GM21723 (cell line): ENCODE results near the gene FMO4.
A peak's percentile ranks its signal among the peaks of the same experiment; 100 is the strongest.
"Not testable (repeated sequence)": the region's sequence is repeated elsewhere in the genome, so short reads cannot be mapped to it uniquely, and the experiment has no call there.

ENCODE experiments used
- ATAC-seq: cut with Tn5 transposase; IDR thresholded peaks from one replicate; pipeline ENCODE4 v1.9.1; 2021; ENCODE audit warnings: mild to moderate bottlenecking, moderate library complexity; ENCODE audit not compliant: unreplicated experiment

The FMO4 gene, protein sequence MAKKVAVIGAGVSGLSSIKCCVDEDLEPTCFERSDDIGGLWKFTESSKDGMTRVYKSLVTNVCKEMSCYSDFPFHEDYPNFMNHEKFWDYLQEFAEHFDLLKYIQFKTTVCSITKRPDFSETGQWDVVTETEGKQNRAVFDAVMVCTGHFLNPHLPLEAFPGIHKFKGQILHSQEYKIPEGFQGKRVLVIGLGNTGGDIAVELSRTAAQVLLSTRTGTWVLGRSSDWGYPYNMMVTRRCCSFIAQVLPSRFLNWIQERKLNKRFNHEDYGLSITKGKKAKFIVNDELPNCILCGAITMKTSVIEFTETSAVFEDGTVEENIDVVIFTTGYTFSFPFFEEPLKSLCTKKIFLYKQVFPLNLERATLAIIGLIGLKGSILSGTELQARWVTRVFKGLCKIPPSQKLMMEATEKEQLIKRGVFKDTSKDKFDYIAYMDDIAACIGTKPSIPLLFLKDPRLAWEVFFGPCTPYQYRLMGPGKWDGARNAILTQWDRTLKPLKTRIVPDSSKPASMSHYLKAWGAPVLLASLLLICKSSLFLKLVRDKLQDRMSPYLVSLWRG

DNA sequence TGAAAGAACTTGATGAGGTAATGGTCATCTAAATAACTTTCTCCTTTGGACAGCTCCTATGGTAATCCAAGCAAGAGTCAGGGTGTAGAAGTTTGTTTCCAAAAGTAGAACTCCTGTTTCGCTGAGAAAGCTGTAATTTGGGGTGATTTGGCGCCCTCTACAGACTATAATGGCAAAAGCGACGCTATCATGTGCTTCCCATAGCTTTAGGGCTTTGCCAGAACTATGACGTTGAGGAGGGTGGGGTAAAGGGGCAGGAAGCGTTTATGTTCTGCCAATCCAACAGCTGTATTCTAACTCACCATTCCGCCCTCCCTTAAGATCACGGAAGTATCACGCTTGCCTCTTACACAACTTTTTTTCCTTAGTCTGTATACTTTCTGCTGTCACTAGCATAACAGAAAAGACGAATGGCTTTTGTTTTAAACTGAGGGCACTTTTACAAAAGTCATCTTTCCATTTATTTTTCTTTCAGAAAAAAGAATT, at the start of gene FMO4:
Gene FMO4, plus strand, starts transcription at position 349 of the 486 bp plus-strand sequence. CDS start 5,643 bp downstream, outside the sequence.
- peak; percentile 100 for ATAC-seq

- ATAC-seq = no peak
These were observed 48.3 kb upstream of the FMO4 start for GRCh38 chr1:171265686-171266085.

GRCh38 chr1:171266930-171267329, 47.1 kb upstream of the FMO4 start:
- no peak for ATAC-seq

DNA sequence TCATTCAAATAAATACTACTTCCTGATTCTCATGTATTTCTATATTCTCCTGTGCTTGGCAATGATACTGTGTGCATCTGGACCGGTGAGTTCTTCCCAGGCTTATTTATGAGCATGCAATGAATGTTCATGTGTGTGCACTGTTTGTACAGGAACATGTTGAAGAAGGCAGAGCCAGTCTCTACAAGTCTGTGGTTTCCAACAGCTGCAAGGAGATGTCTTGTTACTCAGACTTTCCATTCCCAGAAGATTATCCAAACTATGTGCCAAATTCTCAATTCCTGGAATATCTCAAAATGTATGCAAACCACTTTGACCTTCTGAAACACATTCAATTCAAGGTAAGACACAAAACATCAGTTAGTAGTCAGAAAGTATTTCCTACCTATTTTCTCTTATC, 46.6 kb upstream of the FMO4 start:
- no peak for ATAC-seq

DNA sequence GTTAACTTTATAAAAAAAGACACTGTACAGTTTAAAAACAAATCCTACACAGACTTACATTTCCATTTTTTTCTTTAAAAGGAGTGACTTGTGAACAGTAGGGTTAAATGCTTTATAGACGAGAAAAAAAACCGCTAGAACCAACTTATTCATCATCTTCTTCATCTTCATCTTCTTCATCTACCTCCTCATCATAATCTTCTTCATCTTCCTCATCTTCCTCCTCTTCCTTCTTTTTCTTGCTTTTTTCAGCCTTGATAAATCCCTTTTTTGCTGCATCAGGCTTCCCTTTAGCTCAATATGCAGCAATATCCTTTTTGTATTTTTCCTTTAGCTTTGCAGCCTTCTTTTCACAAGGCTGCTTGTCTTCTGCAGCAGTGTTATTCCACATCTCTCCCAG, 43.2 kb upstream of the FMO4 start:
- ATAC-seq = no peak

GRCh38 chr1:171277534-171277933, 36.4 kb upstream of the FMO4 start:
- ATAC-seq = no peak

DNA sequence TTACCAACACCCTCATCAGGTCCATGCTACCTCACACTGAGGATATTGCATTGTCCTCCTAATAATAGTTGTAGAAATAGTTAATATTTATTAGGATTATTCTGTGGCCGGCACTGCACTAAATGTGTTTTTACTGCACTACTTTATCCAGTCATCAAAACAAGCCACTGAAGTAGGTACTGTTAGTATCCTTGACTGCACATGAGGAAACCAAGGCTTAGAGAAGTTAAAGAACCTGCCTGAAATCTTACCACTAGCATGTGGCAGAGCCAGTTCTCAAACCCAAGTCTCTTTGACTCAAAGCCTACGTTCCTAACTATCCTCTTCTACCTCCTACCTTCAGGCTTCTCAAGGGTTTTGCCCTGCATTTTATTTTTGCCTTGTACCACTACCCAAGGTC, 34.7 kb upstream of the FMO4 start:
- no peak for ATAC-seq

DNA sequence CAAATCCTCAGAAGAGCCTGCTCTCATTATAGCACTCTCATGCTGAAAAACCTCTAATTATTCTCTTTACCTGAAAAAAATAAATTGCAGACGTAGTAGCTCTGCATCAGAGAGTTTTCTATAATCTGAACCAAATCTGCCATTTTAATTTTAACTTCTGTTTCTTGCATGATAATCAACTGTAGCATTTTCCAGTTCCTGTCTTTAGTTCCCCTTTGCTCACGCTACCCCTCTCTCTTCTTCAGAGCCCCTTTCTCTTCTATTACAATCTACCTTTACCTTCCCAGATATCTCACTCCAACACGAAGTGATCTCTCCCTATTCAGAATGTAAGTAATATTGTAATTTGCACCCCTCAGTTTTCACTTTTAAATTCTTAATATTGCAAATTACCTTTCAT, 34.3 kb upstream of the FMO4 start:
- no peak for ATAC-seq

GRCh38 chr1:171280599-171280998, 33.4 kb upstream of the FMO4 start:
- ATAC-seq = no peak

DNA sequence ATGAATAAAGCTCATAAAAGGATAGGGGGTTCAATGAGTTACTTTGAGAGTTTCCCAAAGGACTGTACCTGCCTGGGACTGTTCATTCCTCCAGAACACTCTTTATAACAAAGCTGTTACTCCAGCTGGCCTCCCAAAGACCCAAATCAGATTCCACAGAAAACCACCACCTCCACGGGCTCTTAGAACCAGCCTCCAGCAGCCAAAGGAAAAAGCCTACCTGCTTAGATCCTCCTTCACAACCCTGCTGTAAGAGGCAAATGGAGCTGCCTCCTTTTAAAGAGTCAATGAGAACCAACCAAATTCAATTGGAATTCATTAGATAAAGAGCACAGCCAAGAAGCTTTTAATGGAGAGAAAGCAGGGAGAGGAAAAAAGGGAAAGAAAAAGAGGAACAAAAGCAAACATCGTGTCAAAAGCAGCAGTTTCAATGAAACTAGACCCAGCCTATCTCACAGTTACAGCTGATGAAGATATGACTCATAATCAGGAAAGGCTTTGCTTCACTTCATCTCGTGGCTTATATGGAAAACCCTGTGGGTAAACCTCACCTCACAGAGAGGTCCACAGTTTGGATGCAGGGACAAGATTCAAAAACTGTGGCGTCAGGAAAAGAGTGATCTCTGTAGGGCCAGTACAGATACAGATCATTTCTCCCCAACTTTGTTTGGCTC, 27.8 kb upstream of the FMO4 start:
- ATAC-seq = peak; percentile 85

- no peak for ATAC-seq
These were observed 23.4 kb upstream of the FMO4 start for GRCh38 chr1:171290621-171291020.

- no peak for ATAC-seq
These were observed 21.2 kb upstream of the FMO4 start for GRCh38 chr1:171292799-171293198.

- ATAC-seq = not testable (repeated sequence)
These were observed 18.6 kb upstream of the FMO4 start for GRCh38 chr1:171295383-171295782.

DNA sequence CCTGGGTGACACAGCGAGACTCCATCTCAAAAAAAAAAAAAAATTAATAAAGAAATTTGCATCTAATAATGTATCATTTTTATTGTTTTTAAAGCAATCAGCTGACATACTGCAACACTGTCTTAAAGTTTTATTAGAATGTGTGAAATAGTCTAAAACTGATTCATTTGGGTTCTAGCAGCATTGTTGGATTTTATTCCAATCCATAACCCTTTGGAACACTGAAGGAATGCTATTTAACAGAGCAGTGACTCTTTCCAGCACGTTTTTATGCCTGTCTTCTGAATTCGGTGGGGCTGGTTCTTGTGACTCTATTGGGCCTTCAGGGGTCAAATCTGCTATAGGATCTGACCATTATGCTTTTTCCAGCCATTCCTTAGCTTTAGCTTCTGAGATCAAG, 18.2 kb upstream of the FMO4 start:
- ATAC-seq = no peak

GRCh38 chr1:171296897-171297296, 17.1 kb upstream of the FMO4 start:
- ATAC-seq = no peak

- no peak for ATAC-seq
These were observed 15.3 kb upstream of the FMO4 start for GRCh38 chr1:171298696-171299095.

GRCh38 chr1:171299342-171299741, 14.6 kb upstream of the FMO4 start:
- ATAC-seq = no peak

- ATAC-seq = no peak
These were observed 13.6 kb upstream of the FMO4 start for GRCh38 chr1:171300401-171300800.

GRCh38 chr1:171310661-171311087, 3.3 kb upstream of the FMO4 start:
- ATAC-seq = no peak

GRCh38 chr1:171311771-171312558, 2.0 kb upstream of the FMO4 start:
- no peak for ATAC-seq

GRCh38 chr1:171313319-171313834, 606 bp upstream of the FMO4 start:
- peak; percentile 49 for ATAC-seq
